Kidney epithelial cell (primary cell): ENCODE results near the gene DGKB. TPM values are rescaled to one million over a fixed set of nuclear protein-coding genes. Genes with fewer than 3 reads are reported as not detected.

Experiments
- DNase-seq: peaks from one replicate; pipeline ENCODE4 v3.0.0-alpha.2; 2010; ENCODE audit warnings: low read depth
- H3K27me3 ChIP-seq: 2 replicates; pipeline ENCODE4 v1.6.0; 2011; ENCODE audit warnings: low read length; ENCODE audit not compliant: control insufficient read depth, insufficient read depth
- H3K36me3 ChIP-seq: 2 replicates; pipeline ENCODE4 v1.5.1; 2011; ENCODE audit warnings: low read length; ENCODE audit not compliant: control insufficient read depth, insufficient read depth
- H3K4me3 ChIP-seq: 2 replicates; pipeline ENCODE4 v1.5.1; 2011; ENCODE audit warnings: low read depth, mild to moderate bottlenecking, control low read depth, low read length
- total RNA-seq: library from RNA; depleted of rRNA; stranded (reverse); fragments of >200 nt; gene quantifications from 2 replicates; pipeline ENCODE4 v1.2.3, GENCODE V29; 2015
- TF ChIP-seq, protein P1 (sequence below): IDR thresholded peaks from 2 replicates; pipeline ENCODE4 v1.5.1; 2011; ENCODE audit warnings: mild to moderate bottlenecking, moderate library complexity, low read length, control low read depth, inconsistent platforms; ENCODE audit not compliant: insufficient read depth, poor library complexity, severe bottlenecking

Gene DGKB
- total RNA-seq, 1 donor from 2014 or later: not detected

DNA sequence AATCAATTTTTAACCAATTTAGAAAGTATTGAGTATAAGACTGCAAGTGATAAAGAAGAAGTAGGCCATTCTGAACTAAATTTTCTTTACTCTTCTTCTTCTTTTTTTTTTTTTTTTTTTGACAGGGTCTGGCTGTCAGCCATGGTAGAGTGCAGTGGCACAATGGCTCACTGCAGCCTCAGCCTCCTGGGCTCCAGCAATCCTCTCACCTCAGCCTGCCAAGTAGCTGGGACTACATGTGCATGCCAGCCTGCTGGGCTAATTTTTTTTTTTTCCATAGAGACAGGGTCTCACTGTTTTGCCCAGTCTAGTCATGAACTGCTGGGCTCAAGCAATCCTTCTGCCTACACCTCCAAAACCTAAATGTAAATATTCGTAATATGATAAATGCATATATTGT lies 63.2 kb downstream of the DGKB start:
- Histone ChIP-seq H3K4me3 (no peak overlapping the region), H3K27me3 (no peaks in the 10 kb centered on the region), H3K36me3 (no peaks in the 10 kb centered on the region)
- no peak for DNase-seq
- TF ChIP-seq, protein P1, sequence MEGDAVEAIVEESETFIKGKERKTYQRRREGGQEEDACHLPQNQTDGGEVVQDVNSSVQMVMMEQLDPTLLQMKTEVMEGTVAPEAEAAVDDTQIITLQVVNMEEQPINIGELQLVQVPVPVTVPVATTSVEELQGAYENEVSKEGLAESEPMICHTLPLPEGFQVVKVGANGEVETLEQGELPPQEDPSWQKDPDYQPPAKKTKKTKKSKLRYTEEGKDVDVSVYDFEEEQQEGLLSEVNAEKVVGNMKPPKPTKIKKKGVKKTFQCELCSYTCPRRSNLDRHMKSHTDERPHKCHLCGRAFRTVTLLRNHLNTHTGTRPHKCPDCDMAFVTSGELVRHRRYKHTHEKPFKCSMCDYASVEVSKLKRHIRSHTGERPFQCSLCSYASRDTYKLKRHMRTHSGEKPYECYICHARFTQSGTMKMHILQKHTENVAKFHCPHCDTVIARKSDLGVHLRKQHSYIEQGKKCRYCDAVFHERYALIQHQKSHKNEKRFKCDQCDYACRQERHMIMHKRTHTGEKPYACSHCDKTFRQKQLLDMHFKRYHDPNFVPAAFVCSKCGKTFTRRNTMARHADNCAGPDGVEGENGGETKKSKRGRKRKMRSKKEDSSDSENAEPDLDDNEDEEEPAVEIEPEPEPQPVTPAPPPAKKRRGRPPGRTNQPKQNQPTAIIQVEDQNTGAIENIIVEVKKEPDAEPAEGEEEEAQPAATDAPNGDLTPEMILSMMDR: no peak

DNA sequence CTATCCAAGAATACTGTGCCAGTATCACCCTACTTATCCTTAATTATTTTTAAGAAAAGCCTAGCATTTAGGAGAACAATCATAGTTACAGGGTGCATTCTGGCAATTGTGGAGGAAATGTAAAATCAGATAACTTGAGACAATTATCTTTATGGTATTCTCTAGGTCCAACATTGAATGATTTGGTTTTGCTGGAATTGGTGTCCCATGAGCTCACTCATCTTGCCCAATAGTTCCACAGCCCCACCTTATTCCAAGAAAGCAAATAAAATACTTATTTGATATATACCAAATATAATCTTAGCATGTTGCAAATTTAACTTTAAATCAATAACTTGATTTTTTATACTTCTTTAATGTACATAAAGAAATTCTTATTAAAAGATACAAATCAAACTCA lies 65.3 kb downstream of the DGKB start:
- DNase-seq: no peak
- TF ChIP-seq, protein P1: no peak
- H3K4me3 ChIP-seq: no peak overlapping the region
- no peaks in the 10 kb centered on the region for H3K27me3 ChIP-seq
- no peaks in the 10 kb centered on the region for H3K36me3 ChIP-seq

DNA sequence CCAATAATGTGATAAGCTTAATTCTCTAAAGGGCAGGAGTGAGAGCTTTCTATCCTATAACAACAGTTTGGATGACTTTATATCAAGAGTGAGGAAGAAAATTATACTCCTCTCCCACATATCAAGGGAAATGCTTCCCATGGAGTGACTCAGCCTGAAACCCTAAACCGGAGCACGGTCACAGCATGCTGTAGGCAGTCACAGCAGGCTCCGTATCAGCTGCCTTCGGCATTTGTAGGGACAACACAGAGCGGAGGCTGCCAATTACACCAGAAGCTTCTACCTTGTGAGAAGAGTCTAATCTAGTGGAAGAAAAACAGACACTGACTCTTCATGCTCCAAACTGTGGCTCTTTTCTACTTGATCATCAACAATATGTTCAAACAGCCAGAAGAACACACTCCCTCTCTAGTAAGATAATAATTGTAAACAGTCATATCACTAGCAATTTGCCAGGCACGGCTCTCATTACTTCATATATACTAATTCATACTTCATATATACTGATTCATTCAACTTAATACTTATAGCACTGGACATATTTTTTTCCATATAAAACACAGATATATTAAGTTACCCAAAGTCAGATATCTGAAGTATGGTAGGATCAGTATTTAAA lies 65.9 kb downstream of the DGKB start:
- H3K36me3 ChIP-seq: no peaks in the 10 kb centered on the region
- TF ChIP-seq, protein P1: no peak
- peak; percentile 38 for DNase-seq
- no peak overlapping the region for H3K4me3 ChIP-seq
- no peaks in the 10 kb centered on the region for H3K27me3 ChIP-seq

DNA sequence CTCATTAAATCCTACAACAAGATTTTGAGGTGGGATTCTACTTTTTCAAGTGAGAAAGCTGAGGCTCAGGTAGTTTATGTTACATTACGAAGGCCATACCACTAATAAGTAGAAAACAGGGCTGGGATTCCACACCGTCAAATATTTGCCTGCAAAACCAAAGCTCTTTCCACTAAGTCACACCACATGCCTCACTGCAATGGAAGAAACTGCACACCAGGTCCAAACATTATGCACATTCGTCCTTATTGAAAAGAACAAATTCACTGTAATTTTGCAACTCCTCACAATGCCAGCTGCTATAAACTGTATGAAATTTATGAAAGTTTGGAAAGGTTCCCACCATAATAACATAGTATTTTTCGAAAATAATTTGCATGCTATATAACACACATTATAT lies 66.5 kb downstream of the DGKB start:
- no peak for DNase-seq
- H3K27me3 ChIP-seq: no peaks in the 10 kb centered on the region
- TF ChIP-seq, protein P1: no peak
- no peak overlapping the region for H3K4me3 ChIP-seq
- H3K36me3 ChIP-seq: no peaks in the 10 kb centered on the region

DNA sequence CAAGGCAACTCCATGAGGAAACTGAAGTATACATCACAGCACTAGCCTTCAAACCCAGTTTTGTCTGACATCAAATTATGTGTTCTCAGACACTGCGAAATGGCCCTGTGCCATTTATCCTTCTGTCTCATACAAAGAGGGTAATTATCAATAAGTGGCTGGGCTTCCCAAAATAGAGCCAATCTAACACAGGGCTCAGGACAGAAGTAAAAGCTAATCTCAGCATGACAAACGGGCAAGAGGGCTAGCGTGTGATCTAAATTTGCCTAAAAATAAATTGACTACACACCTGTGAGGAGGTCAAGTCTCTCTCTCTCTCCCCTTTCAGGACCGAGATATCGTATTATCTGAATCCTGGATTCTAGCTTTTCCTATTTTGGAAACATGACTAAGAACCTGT lies 67.2 kb downstream of the DGKB start:
- DNase-seq: no peak
- Histone ChIP-seq H3K27me3 (no peaks in the 10 kb centered on the region), H3K36me3 (no peaks in the 10 kb centered on the region), H3K4me3 (no peak overlapping the region)
- TF ChIP-seq, protein P1: no peak

DNA sequence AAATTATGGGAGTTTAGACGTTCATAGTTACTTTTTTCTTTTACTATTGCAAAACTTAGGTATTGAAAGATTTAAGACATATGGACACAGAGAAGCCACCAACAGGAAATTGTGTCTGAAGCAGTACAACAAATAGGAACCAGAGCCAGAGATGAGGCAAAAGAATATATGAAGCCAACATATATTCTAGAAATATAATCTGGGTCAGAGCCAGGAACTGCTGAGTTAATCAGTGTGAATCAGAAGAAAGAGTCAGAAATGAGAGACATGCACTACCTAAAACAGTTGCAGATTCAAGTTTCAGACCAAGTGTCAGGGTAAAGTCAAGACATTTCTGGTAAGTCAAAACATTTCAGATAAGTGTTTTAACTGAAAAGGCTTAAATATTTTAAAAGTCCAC lies 67.7 kb downstream of the DGKB start:
- TF ChIP-seq, protein P1: no peak
- DNase-seq: no peak
- no peak overlapping the region for H3K4me3 ChIP-seq

More for the DNA sequence above, 67.7 kb downstream of the DGKB start:
- H3K27me3 ChIP-seq: no peaks in the 10 kb centered on the region
- H3K36me3 ChIP-seq: no peaks in the 10 kb centered on the region
